Hepatocyte (in vitro differentiated cells): ENCODE measurements around the gene EXTL1.

Source experiments
- EZH2 ChIP-seq: fragments of 200-600 bp; sonication (generic); IDR thresholded peaks from 2 replicates; pipeline ENCODE4 v1.6.1; 2016; ENCODE audit warnings: antibody characterized with exemption, mild to moderate bottlenecking, borderline replicate concordance
- EZH2phosphoT487 ChIP-seq: fragments of 200-600 bp; sonication (generic); IDR thresholded peaks from one replicate; pipeline ENCODE4 v1.6.1; 2018; ENCODE audit warnings: antibody characterized with exemption, mild to moderate bottlenecking, low read depth, moderate library complexity; ENCODE audit not compliant: unreplicated experiment, severe bottlenecking
- TF ChIP-seq, protein P1 (sequence below): fragments of 200-600 bp; sonication (generic); IDR thresholded peaks from 2 replicates; pipeline ENCODE4 v1.5.1; 2016; ENCODE audit warnings: antibody characterized with exemption, mild to moderate bottlenecking; ENCODE audit not compliant: poor library complexity

DNA sequence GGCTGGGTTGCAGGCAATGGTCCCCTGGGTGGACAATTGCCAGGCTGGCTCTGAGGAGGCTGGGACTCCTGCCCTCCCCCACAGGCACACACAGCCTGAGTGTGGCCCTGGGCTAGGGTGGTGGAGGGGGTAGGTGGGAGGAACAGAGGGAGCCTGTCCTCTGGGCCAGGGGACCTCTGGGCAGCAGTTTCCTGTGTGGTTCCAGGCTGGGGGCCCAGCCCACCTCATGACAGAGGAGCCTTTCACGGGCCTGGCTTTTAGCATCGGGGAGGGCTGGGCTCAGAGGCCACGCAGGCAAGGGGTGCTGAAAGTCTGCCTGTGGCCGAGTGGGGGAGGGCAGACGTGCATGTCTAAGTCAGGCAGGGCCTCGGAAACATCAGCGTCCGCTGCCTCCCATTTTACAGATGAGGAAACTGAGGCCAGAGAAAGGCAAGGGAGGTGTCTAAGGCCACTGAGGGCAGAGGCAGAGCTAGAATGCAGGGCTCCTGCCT, 7.0 kb downstream of the EXTL1 start:
- TF ChIP-seq, protein P1, sequence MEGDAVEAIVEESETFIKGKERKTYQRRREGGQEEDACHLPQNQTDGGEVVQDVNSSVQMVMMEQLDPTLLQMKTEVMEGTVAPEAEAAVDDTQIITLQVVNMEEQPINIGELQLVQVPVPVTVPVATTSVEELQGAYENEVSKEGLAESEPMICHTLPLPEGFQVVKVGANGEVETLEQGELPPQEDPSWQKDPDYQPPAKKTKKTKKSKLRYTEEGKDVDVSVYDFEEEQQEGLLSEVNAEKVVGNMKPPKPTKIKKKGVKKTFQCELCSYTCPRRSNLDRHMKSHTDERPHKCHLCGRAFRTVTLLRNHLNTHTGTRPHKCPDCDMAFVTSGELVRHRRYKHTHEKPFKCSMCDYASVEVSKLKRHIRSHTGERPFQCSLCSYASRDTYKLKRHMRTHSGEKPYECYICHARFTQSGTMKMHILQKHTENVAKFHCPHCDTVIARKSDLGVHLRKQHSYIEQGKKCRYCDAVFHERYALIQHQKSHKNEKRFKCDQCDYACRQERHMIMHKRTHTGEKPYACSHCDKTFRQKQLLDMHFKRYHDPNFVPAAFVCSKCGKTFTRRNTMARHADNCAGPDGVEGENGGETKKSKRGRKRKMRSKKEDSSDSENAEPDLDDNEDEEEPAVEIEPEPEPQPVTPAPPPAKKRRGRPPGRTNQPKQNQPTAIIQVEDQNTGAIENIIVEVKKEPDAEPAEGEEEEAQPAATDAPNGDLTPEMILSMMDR = no peak
- TF ChIP-seq EZH2 = no peak
- no peak for TF ChIP-seq EZH2phosphoT487
